NCI-H2029 treated with DMSO at 0.1 percent for 48 hours (cell line): ENCODE data around the gene AGPAT2.

ENCODE experiments used
- DNase-seq: peaks from one replicate; lab custom pipeline; 2025; lab: John Stamatoyannopoulos, UW

Gene AGPAT2

GRCh38 chr9:136686794-136687711 is at the start of gene AGPAT2:
TSS of gene AGPAT2 (minus strand) at chr9:136687457. CDS start at chr9:136687357, 100 bp downstream.
- DNase-seq: no peak

- no peak for DNase-seq
These were observed 48.7 kb upstream of the AGPAT2 start for GRCh38 chr9:136735812-136736480.

- DNase-seq: no peak
These were observed 47.7 kb upstream of the AGPAT2 start for GRCh38 chr9:136734837-136735496.

- no peak for DNase-seq
These were observed 46.4 kb upstream of the AGPAT2 start for GRCh38 chr9:136733611-136734010.

GRCh38 chr9:136732444-136733178 is 45.4 kb upstream of the AGPAT2 start:
- no peak for DNase-seq

- no peak for DNase-seq
These were observed 42.7 kb upstream of the AGPAT2 start for GRCh38 chr9:136729926-136730325.

- no peak for DNase-seq
These were observed 41.9 kb upstream of the AGPAT2 start for GRCh38 chr9:136729144-136729543.

- DNase-seq: no peak
These were observed 41.4 kb upstream of the AGPAT2 start for GRCh38 chr9:136728548-136729123.

GRCh38 chr9:136728080-136728547 is 40.9 kb upstream of the AGPAT2 start:
- peak; percentile 39 for DNase-seq

GRCh38 chr9:136726631-136727191 is 39.5 kb upstream of the AGPAT2 start:
- no peak for DNase-seq

GRCh38 chr9:136726118-136726517 is 38.9 kb upstream of the AGPAT2 start:
- no peak for DNase-seq

GRCh38 chr9:136725612-136726011 is 38.4 kb upstream of the AGPAT2 start:
- DNase-seq: no peak

- DNase-seq: no peak
These were observed 37.5 kb upstream of the AGPAT2 start for GRCh38 chr9:136724772-136725171.

GRCh38 chr9:136723989-136724388 is 36.7 kb upstream of the AGPAT2 start:
- no peak for DNase-seq

- no peak for DNase-seq
These were observed 36.2 kb upstream of the AGPAT2 start for GRCh38 chr9:136723362-136723976.

- no peak for DNase-seq
These were observed 35.7 kb upstream of the AGPAT2 start for GRCh38 chr9:136722969-136723356.

- no peak for DNase-seq
These were observed 35.1 kb upstream of the AGPAT2 start for GRCh38 chr9:136722093-136722968.

GRCh38 chr9:136721339-136722092 is 34.3 kb upstream of the AGPAT2 start:
- DNase-seq: no peak

- no peak for DNase-seq
These were observed 33.7 kb upstream of the AGPAT2 start for GRCh38 chr9:136720898-136721338.
